Measurements from ENCODE around the gene MBD3L4.
"Not testable (repeated sequence)": the region's sequence is repeated elsewhere in the genome, so short reads cannot be mapped to it uniquely, and the experiment has no call there.

Gene MBD3L4

GRCh38 chr19:7040079-7040478 is at the start of gene MBD3L4:
TSS of gene MBD3L4 (minus strand) at chr19:7040179. CDS start at chr19:7040144, 35 bp downstream.
- H3K4me2 ChIP-seq (ENCODE audit: insufficient read depth, low read length); H3K9me3 ChIP-seq (ENCODE audit: insufficient read depth, low read length, severe bottlenecking); H3K4me3 ChIP-seq (ENCODE audit: low read depth in 1 of 2, low read length in 2 of 2); H3K27me3 ChIP-seq (ENCODE audit: insufficient read depth, low read length, poor library complexity); H3K9ac ChIP-seq (ENCODE audit: low read depth, low read length); H3K36me3 ChIP-seq (ENCODE audit: insufficient read depth, low read length); DNase-seq; H4K20me1 ChIP-seq (ENCODE audit: insufficient read depth, low read length); H3K79me2 ChIP-seq (ENCODE audit: insufficient read depth, low read length); H3K27ac ChIP-seq (ENCODE audit: low read length); H3K4me1 ChIP-seq (ENCODE audit: insufficient read depth, low read length); H2AFZ ChIP-seq (ENCODE audit: low read depth, low read length); ATAC-seq (ENCODE audit: insufficient read depth, low read depth): not testable (repeated sequence)

DNA sequence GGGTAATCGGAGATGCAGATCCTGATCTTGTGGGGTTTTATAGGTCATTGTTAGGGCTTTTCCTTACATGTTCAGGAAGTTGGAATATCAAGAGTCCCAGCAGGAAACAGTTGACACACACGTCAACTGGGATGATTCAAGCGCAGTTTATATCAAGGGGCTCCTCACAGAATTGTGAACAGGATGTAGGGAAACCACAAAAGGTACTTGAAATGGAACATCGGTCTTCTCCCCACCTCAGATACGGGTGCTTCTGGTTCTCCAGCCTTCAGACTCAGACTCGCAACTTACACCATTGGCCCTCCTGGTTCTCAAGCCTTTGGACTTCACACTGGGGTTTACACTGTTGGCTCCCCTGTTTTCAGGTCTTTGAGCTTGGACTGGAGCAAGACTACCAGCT is 49.0 kb upstream of the MBD3L4 start:
- Histone ChIP-seq H3K9me3 (ENCODE audit: insufficient read depth, low read length, severe bottlenecking) (peaks cover 18% of the 10 kb centered on the region), H4K20me1 (ENCODE audit: insufficient read depth, low read length) (no peaks in the 10 kb centered on the region), H3K27ac (ENCODE audit: low read length) (no peak overlapping the region), H3K4me2 (ENCODE audit: insufficient read depth, low read length) (no peak overlapping the region), H3K4me1 (ENCODE audit: insufficient read depth, low read length) (peaks cover 7% of the 10 kb centered on the region), H3K9ac (ENCODE audit: low read depth, low read length) (no peak overlapping the region), H3K4me3 (ENCODE audit: low read depth in 1 of 2, low read length in 2 of 2) (no peak overlapping the region), H2AFZ (ENCODE audit: low read depth, low read length) (no peak overlapping the region), H3K36me3 (ENCODE audit: insufficient read depth, low read length) (peaks cover 12% of the 10 kb centered on the region), H3K79me2 (ENCODE audit: insufficient read depth, low read length) (no peaks in the 10 kb centered on the region), H3K27me3 (ENCODE audit: insufficient read depth, low read length, poor library complexity) (no peaks in the 10 kb centered on the region)
- TF ChIP-seq CTCF (IDR thresholded peaks at IDR 0.05; ENCODE audit: borderline replicate concordance, extremely low read depth, low read length, poor library complexity, severe bottlenecking) (no peak), EZH2 (IDR thresholded peaks at IDR 0.05; ENCODE audit: borderline replicate concordance, low read depth, low read length, severe bottlenecking) (no peak)
- DNase-seq (peak; percentile 27), ATAC-seq (ENCODE audit: insufficient read depth, low read depth) (peak; percentile 62)

GRCh38 chr19:7083076-7083956 is 43.3 kb upstream of the MBD3L4 start:
- TF ChIP-seq EZH2 (IDR thresholded peaks at IDR 0.05; ENCODE audit: borderline replicate concordance, low read depth, low read length, severe bottlenecking): no peak
- TF ChIP-seq CTCF (IDR thresholded peaks at IDR 0.05; ENCODE audit: borderline replicate concordance, extremely low read depth, low read length, poor library complexity, severe bottlenecking): no peak
- DNase-seq (no peak), ATAC-seq (ENCODE audit: insufficient read depth, low read depth) (no peak)
- Histone ChIP-seq H3K9me3 (ENCODE audit: insufficient read depth, low read length, severe bottlenecking) (peaks cover 73% of the 10 kb centered on the region), H4K20me1 (ENCODE audit: insufficient read depth, low read length) (no peaks in the 10 kb centered on the region), H2AFZ (ENCODE audit: low read depth, low read length) (no peak overlapping the region), H3K4me3 (ENCODE audit: low read depth in 1 of 2, low read length in 2 of 2) (peak overlapping the region in 1 of 2 experiments; percentile 10; a peak in 1 of 4 replicates), H3K36me3 (ENCODE audit: insufficient read depth, low read length) (peaks cover 69% of the 10 kb centered on the region), H3K4me2 (ENCODE audit: insufficient read depth, low read length) (no peak overlapping the region), H3K4me1 (ENCODE audit: insufficient read depth, low read length) (no peaks in the 10 kb centered on the region), H3K27me3 (ENCODE audit: insufficient read depth, low read length, poor library complexity) (no peaks in the 10 kb centered on the region), H3K27ac (ENCODE audit: low read length) (no peak overlapping the region), H3K9ac (ENCODE audit: low read depth, low read length) (no peak overlapping the region), H3K79me2 (ENCODE audit: insufficient read depth, low read length) (peaks cover 2% of the 10 kb centered on the region; the same call in 1 of the 2 replicates)

DNA sequence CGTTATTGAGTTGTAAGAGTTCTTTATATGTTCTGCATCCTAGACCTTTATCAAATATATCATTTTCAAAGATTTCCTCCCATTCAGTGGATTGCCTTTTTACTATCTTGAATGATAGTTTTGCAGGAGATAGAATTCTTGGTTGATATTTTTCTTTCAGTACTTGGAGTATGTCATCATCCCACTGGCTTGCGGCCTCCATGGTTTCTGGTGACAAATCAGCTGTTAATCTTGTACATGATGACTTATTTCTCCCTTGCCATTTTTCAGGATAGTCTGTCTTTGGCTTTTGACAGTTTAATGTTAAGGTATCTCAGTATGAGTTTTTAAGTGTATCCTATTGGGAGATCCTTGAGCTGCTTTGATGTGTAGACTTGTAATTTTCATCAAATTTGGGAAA is 38.0 kb upstream of the MBD3L4 start:
- no peaks in the 10 kb centered on the region for H3K27me3 ChIP-seq (ENCODE audit: insufficient read depth, low read length, poor library complexity)
- H3K4me2 ChIP-seq (ENCODE audit: insufficient read depth, low read length): no peak overlapping the region
- H3K27ac ChIP-seq (ENCODE audit: low read length): no peak overlapping the region
- no peak overlapping the region for H2AFZ ChIP-seq (ENCODE audit: low read depth, low read length)
- no peaks in the 10 kb centered on the region for H4K20me1 ChIP-seq (ENCODE audit: insufficient read depth, low read length)
- H3K9ac ChIP-seq (ENCODE audit: low read depth, low read length): no peak overlapping the region
- no peak for ATAC-seq (ENCODE audit: insufficient read depth, low read depth)
- peaks cover 71% of the 10 kb centered on the region for H3K9me3 ChIP-seq (ENCODE audit: insufficient read depth, low read length, severe bottlenecking)
- no peak overlapping the region for H3K4me3 ChIP-seq (ENCODE audit: low read depth in 1 of 2, low read length in 2 of 2)
- no peaks in the 10 kb centered on the region for H3K4me1 ChIP-seq (ENCODE audit: insufficient read depth, low read length)
- H3K79me2 ChIP-seq (ENCODE audit: insufficient read depth, low read length): peaks cover 2% of the 10 kb centered on the region; the same call in 1 of the 2 replicates
- DNase-seq: no peak
- peaks cover 99% of the 10 kb centered on the region for H3K36me3 ChIP-seq (ENCODE audit: insufficient read depth, low read length)
- no peak for TF ChIP-seq CTCF (IDR thresholded peaks at IDR 0.05; ENCODE audit: borderline replicate concordance, extremely low read depth, low read length, poor library complexity, severe bottlenecking)
- TF ChIP-seq EZH2 (IDR thresholded peaks at IDR 0.05; ENCODE audit: borderline replicate concordance, low read depth, low read length, severe bottlenecking): no peak

All from DND-41 (cell line).